Measurements from ENCODE around the gene ITGBL1.

GRCh38 chr13:101412076-101412475 is 40.4 kb upstream of the ITGBL1 start:
- TF ChIP-seq CTCF (IDR thresholded peaks at IDR 0.05; ENCODE audit: low read length) (no peak), EZH2 (IDR thresholded peaks at IDR 0.05; ENCODE audit: borderline replicate concordance, low read length) (no peak)
